ENCODE results near the gene DLX5. TPM values are rescaled to one million over a fixed set of nuclear protein-coding genes. Genes with fewer than 3 reads are reported as not detected.

Gene DLX5
- polyA plus RNA-seq, 1 donor (not counting 4 experiments of a cell fraction or from before 2014, with no cell fraction given) = 0.67 TPM

GRCh38 chr7:97012365-97013133 is 12.1 kb downstream of the DLX5 start:
- no peaks in the 10 kb centered on the region for H4K20me1 ChIP-seq (ENCODE audit: control insufficient read depth, extremely low read depth, insufficient read depth, low read length)
- no peak overlapping the region for H3K4me3 ChIP-seq (ENCODE audit: control insufficient read depth in 2 of 3, extremely low read depth in 1 of 3, insufficient read depth in 2 of 3, low read depth in 1 of 3, low read length in 3 of 3)
- no peaks in the 10 kb centered on the region for H3K9me1 ChIP-seq (ENCODE audit: control insufficient read depth, extremely low read depth, insufficient read depth, low read length)
- no peaks in the 10 kb centered on the region for H3K4me1 ChIP-seq (ENCODE audit: control insufficient read depth, extremely low read depth, insufficient read depth, low read length)
- no peak overlapping the region for H3K9ac ChIP-seq (ENCODE audit: control insufficient read depth, extremely low read depth, insufficient read depth, low read length)
- no peaks in the 10 kb centered on the region for H3K9me3 ChIP-seq (ENCODE audit: control insufficient read depth, low read depth, low read length)
- H3K27me3 ChIP-seq (ENCODE audit: control insufficient read depth, extremely low read depth, insufficient read depth, low read length) = peaks cover 61% of the 10 kb centered on the region
- no peaks in the 10 kb centered on the region for H3K36me3 ChIP-seq (ENCODE audit: control insufficient read depth in 2 of 2, extremely low read depth in 1 of 2, insufficient read depth in 2 of 2, low read length in 2 of 2)
- H3K79me2 ChIP-seq (ENCODE audit: control insufficient read depth, insufficient read depth, low read length) = no peaks in the 10 kb centered on the region
- H3K4me2 ChIP-seq (ENCODE audit: control insufficient read depth, extremely low read depth, insufficient read depth, low read depth, low read length) = no peak overlapping the region
- H2AFZ ChIP-seq (ENCODE audit: control insufficient read depth, low read length) = no peak overlapping the region
- dilution Hi-C loops (cut with MboI; ENCODE audit: extremely low pct_ligation_motif_present, low sequenced_read_pairs) = no loop called here
- FAIRE-seq (no peak), DNase-seq (ENCODE audit: low read depth, low spot score) (no peak)
- TF ChIP-seq CTCF (optimal IDR thresholded peaks at IDR 0.05 in 1 of 3, IDR thresholded peaks at IDR 0.05 in 1 of 3, conservative IDR thresholded peaks at IDR 0.05 in 1 of 3; ENCODE audit: extremely low read depth in 1 of 3, insufficient read depth in 2 of 3, low read length in 3 of 3) (no peak), EZH2 (IDR thresholded peaks at IDR 0.05; ENCODE audit: low read length) (no peak)
- H3K27ac ChIP-seq (ENCODE audit: control insufficient read depth, insufficient read depth, low read length) = no peak overlapping the region

- FAIRE-seq (no peak), DNase-seq (ENCODE audit: low read depth, low spot score) (no peak)
- Histone ChIP-seq H3K4me2 (ENCODE audit: control insufficient read depth, extremely low read depth, insufficient read depth, low read depth, low read length) (no peak overlapping the region), H3K4me3 (ENCODE audit: control insufficient read depth in 2 of 3, extremely low read depth in 1 of 3, insufficient read depth in 2 of 3, low read depth in 1 of 3, low read length in 3 of 3) (no peak overlapping the region), H3K79me2 (ENCODE audit: control insufficient read depth, insufficient read depth, low read length) (no peaks in the 10 kb centered on the region), H3K4me1 (ENCODE audit: control insufficient read depth, extremely low read depth, insufficient read depth, low read length) (no peaks in the 10 kb centered on the region), H3K36me3 (ENCODE audit: control insufficient read depth in 2 of 2, extremely low read depth in 1 of 2, insufficient read depth in 2 of 2, low read length in 2 of 2) (no peaks in the 10 kb centered on the region), H3K9me3 (ENCODE audit: control insufficient read depth, low read depth, low read length) (no peaks in the 10 kb centered on the region), H3K9me1 (ENCODE audit: control insufficient read depth, extremely low read depth, insufficient read depth, low read length) (no peaks in the 10 kb centered on the region), H3K27me3 (ENCODE audit: control insufficient read depth, extremely low read depth, insufficient read depth, low read length) (peaks cover 60% of the 10 kb centered on the region), H3K9ac (ENCODE audit: control insufficient read depth, extremely low read depth, insufficient read depth, low read length) (no peak overlapping the region), H4K20me1 (ENCODE audit: control insufficient read depth, extremely low read depth, insufficient read depth, low read length) (no peaks in the 10 kb centered on the region), H2AFZ (ENCODE audit: control insufficient read depth, low read length) (no peak overlapping the region), H3K27ac (ENCODE audit: control insufficient read depth, insufficient read depth, low read length) (no peak overlapping the region)
- no peak for TF ChIP-seq CTCF (optimal IDR thresholded peaks at IDR 0.05 in 1 of 3, IDR thresholded peaks at IDR 0.05 in 1 of 3, conservative IDR thresholded peaks at IDR 0.05 in 1 of 3; ENCODE audit: extremely low read depth in 1 of 3, insufficient read depth in 2 of 3, low read length in 3 of 3)
- no peak for TF ChIP-seq EZH2 (IDR thresholded peaks at IDR 0.05; ENCODE audit: low read length)
- dilution Hi-C loops (cut with MboI; ENCODE audit: extremely low pct_ligation_motif_present, low sequenced_read_pairs) = no loop called here
Measured at GRCh38 chr7:97011536-97012364, 12.9 kb downstream of the DLX5 start.

Measured in keratinocyte (primary cell).